Stimulated activated CD8-positive, alpha-beta memory T cell treated with anti-CD3 and anti-CD28 coated beads, Interleukin-7, amount 100 ng/mL, for 1 hour (primary cell): ENCODE results near the gene RANGAP1.

Experiments used
- DNase-seq, 2 donors: peaks; one replicate each; pipeline ENCODE4 v3.0.0-alpha.2; 2020; ENCODE audit warnings: low read depth in 2 of 2

The RANGAP1 gene

GRCh38 chr22:41285820-41286638 lies at the start of gene RANGAP1:
RANGAP1 (minus strand) TSS chr22:41286187; CDS start chr22:41281044, 5,143 bp downstream.
- peak; percentile 94 to 95 for DNase-seq

GRCh38 chr22:41334951-41335635 lies 49.1 kb upstream of the RANGAP1 start:
- no peak for DNase-seq

- DNase-seq, result no peak
These were observed 48.2 kb upstream of the RANGAP1 start for GRCh38 chr22:41334215-41334614.

- DNase-seq, result no peak
These were observed 47.8 kb upstream of the RANGAP1 start for GRCh38 chr22:41333806-41334205.

- no peak for DNase-seq
These were observed 46.4 kb upstream of the RANGAP1 start for GRCh38 chr22:41332217-41332939.

- no peak for DNase-seq
These were observed 44.2 kb upstream of the RANGAP1 start for GRCh38 chr22:41330169-41330568.

- DNase-seq, result no peak
These were observed 41.1 kb upstream of the RANGAP1 start for GRCh38 chr22:41327124-41327523.

GRCh38 chr22:41324821-41325528 lies 39.0 kb upstream of the RANGAP1 start:
- DNase-seq, result no peak

GRCh38 chr22:41320416-41321240 lies 34.6 kb upstream of the RANGAP1 start:
- DNase-seq, result no peak

GRCh38 chr22:41315586-41315985 lies 29.6 kb upstream of the RANGAP1 start:
- no peak for DNase-seq

GRCh38 chr22:41314821-41315220 lies 28.8 kb upstream of the RANGAP1 start:
- DNase-seq, result no peak

GRCh38 chr22:41311487-41311886 lies 25.5 kb upstream of the RANGAP1 start:
- no peak for DNase-seq

GRCh38 chr22:41310336-41310735 lies 24.3 kb upstream of the RANGAP1 start:
- no peak for DNase-seq

GRCh38 chr22:41308544-41308947 lies 22.6 kb upstream of the RANGAP1 start:
- DNase-seq, result no peak

- DNase-seq, result no peak
These were observed 22.1 kb upstream of the RANGAP1 start for GRCh38 chr22:41308054-41308453.

GRCh38 chr22:41305646-41306045 lies 19.7 kb upstream of the RANGAP1 start:
- DNase-seq, result no peak

GRCh38 chr22:41302811-41303210 lies 16.8 kb upstream of the RANGAP1 start:
- no peak for DNase-seq

GRCh38 chr22:41302021-41302767 lies 16.2 kb upstream of the RANGAP1 start:
- DNase-seq, result no peak

- DNase-seq, result peak; percentile 62 to 64
These were observed 15.4 kb upstream of the RANGAP1 start, which contains the start of gene ZC3H7B for GRCh38 chr22:41301085-41302020. ZC3H7B (plus strand) TSS chr22:41301525; CDS start chr22:41320661, 19,136 bp downstream.
